NCI-H524 (cell line): ENCODE data around the gene CMTM3.
"Not testable (repeated sequence)": the region's sequence is repeated elsewhere in the genome, so short reads cannot be mapped to it uniquely, and the experiment has no call there.

Experiments
- DNase-seq, 2 experiments: peaks; one replicate each; lab custom pipeline; 2025; lab: John Stamatoyannopoulos, UW

Gene CMTM3

GRCh38 chr16:66609139-66609510 is 4.6 kb downstream of the CMTM3 start:
- no peak for DNase-seq

- DNase-seq, result peak; percentile 97 to 99
Measured at GRCh38 chr16:66610111-66610820, 5.8 kb downstream of the CMTM3 start.

GRCh38 chr16:66611911-66612310 is 7.4 kb downstream of the CMTM3 start:
- DNase-seq, result not testable (repeated sequence)

GRCh38 chr16:66612422-66612821 is 7.9 kb downstream of the CMTM3 start:
- no peak for DNase-seq

- no peak for DNase-seq
Measured at GRCh38 chr16:66614161-66614802, 9.8 kb downstream of the CMTM3 start.

GRCh38 chr16:66616169-66616568 is 11.7 kb downstream of the CMTM3 start:
- DNase-seq, result no peak

GRCh38 chr16:66616592-66616991 is 12.1 kb downstream of the CMTM3 start:
- DNase-seq, result no peak

- DNase-seq, result no peak
Measured at GRCh38 chr16:66617010-66617434, 12.5 kb downstream of the CMTM3 start.

GRCh38 chr16:66617728-66618127 is 13.2 kb downstream of the CMTM3 start:
- DNase-seq, result no peak

GRCh38 chr16:66618588-66619375 is 14.3 kb downstream of the CMTM3 start:
- DNase-seq, result peak in 1 of 2 experiments; percentile 51

GRCh38 chr16:66619534-66620428 is 15.3 kb downstream of the CMTM3 start:
- DNase-seq, result peak; percentile 15 to 60

- peak; percentile 8 to 41 for DNase-seq
Measured at GRCh38 chr16:66620429-66620795, 15.9 kb downstream of the CMTM3 start.

- no peak for DNase-seq
Measured at GRCh38 chr16:66621973-66622372, 17.5 kb downstream of the CMTM3 start.

GRCh38 chr16:66622863-66623262 is 18.4 kb downstream of the CMTM3 start:
- no peak for DNase-seq

GRCh38 chr16:66623755-66624154 is 19.3 kb downstream of the CMTM3 start:
- no peak for DNase-seq

- DNase-seq, result not testable (repeated sequence)
Measured at GRCh38 chr16:66627611-66628378, 23.3 kb downstream of the CMTM3 start.

- DNase-seq, result no peak
Measured at GRCh38 chr16:66629856-66630255, 25.4 kb downstream of the CMTM3 start.

- not testable (repeated sequence) for DNase-seq
Measured at GRCh38 chr16:66630561-66631260, 26.2 kb downstream of the CMTM3 start.

- DNase-seq, result not testable (repeated sequence)
Measured at GRCh38 chr16:66631558-66631957, 27.1 kb downstream of the CMTM3 start.

- no peak for DNase-seq
Measured at GRCh38 chr16:66634527-66635196, 30.2 kb downstream of the CMTM3 start.
